Measurements from ENCODE around the gene CYTH2. TPM values are rescaled to one million over a fixed set of nuclear protein-coding genes. Genes with fewer than 3 reads are reported as not detected.

Gene CYTH2
- total RNA-seq, 3 donors from 2014 or later (not counting 1 experiment from before 2014, with no cell fraction given), result 38.5 to 44.1 (median 39.2) TPM

DNA sequence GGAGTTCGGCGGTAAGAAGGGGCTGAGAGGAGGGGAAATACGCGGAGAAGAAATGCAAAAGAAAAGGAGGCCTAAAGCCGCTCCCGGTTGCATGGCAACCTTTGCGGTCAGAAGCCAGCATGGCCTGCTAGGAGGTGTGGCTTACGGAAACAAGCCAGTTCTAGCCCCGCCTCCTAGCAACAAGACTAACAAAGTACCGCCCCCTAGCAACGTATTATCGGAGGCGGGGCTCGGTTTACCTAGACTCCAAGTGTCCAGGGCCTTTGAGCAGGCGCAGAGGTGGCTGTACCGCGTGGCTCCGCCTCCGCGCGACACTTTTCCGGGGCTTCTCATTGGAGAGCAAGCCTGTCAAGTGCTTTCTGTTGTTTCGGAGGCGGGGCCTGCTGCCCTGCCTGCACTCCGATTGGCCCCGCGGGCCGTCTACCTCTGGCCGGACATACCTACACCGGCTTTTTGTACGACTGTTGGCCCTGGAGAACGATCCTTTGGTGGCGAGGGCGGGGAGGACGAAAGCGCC is 339 bp upstream of the CYTH2 start:
- DNase-seq, result peak; percentile 99 to 100
- intact Hi-C loops (cut with micrococcal nuclease), result loop anchor here (2.0 kb wide), 2 partner anchors 24 to 136 kb away; no protein-coding TSS in a partner anchor
- Histone ChIP-seq H3K4me3 (ENCODE audit: low read length) (peak overlapping the region; percentile 92), H3K27ac (ENCODE audit: low read length) (peak overlapping the region; percentile 77), H3K27me3 (ENCODE audit: control insufficient read depth, insufficient read depth, low read length) (no peaks in the 10 kb centered on the region), H3K9me3 (ENCODE audit: control insufficient read depth, insufficient read depth, low read length) (no peaks in the 10 kb centered on the region), H3K36me3 (ENCODE audit: control insufficient read depth, insufficient read depth, low read length) (peaks cover 25% of the 10 kb centered on the region), H3K4me1 (ENCODE audit: control insufficient read depth, insufficient read depth, low read length) (peaks cover 25% of the 10 kb centered on the region)
- under 1% methylated on average over 36 of the region's 36 CpGs for WGBS (ENCODE audit: insufficient coverage)
- ATAC-seq, result peak; percentile 88 to 97 (median 88)
- peak overlapping the region; percentile 84 to 88 for H3K27ac Mint-ChIP-seq
- H3K4me1 Mint-ChIP-seq, result peaks cover 6 to 47% of the 10 kb centered on the region in 2 donors
- H3K9me3 Mint-ChIP-seq, result no peaks in the 10 kb centered on the region
- H3K36me3 Mint-ChIP-seq, result no peaks in the 10 kb centered on the region
- peak overlapping the region; percentile 97 for H3K4me3 Mint-ChIP-seq
- TF ChIP-seq CTCF (IDR thresholded peaks at IDR 0.05), result no peak
- no peaks in the 10 kb centered on the region for H3K27me3 Mint-ChIP-seq (ENCODE audit: low read depth in 2 of 2)

DNA sequence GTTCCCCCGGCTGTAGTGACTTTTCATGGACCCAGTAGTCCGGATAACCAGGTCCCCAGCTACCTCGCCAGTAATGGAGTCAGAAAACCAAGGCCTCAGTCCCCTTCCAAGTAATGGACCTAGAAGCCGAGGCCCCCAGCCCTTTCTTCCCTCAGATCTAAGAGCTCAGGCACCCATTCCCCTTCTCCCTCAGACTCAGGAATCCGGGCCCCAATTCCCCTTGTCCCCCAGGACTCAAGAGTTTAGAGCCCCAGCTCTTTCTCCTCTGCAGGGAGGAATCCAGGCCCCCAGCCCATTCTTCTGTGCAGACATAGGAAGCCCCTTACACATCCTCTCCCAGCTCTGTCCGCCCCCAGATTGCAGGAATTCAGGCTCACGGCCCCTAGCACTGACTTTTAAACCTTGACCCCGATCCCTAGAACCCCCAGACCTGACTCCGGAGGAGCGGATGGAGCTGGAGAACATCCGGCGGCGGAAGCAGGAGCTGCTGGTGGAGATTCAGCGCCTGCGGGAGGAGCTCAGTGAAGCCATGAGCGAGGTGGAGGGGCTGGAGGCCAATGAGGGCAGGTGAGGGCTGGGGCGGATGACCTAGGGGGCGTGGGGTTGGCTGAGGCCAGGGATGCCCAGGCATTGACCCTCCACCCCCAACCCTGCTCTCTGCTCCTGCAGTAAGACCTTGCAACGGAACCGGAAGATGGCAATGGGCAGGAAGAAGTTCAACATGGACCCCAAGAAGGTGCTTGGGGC is 938 bp downstream of the CYTH2 start:
- Mint-ChIP-seq H3K4me3 (peak overlapping the region; percentile 97), H3K9me3 (no peaks in the 10 kb centered on the region), H3K4me1 (peaks cover 14 to 57% of the 10 kb centered on the region in 2 donors), H3K27ac (peak overlapping the region; percentile 31 to 88), H3K36me3 (no peaks in the 10 kb centered on the region), H3K27me3 (ENCODE audit: low read depth in 2 of 2) (no peaks in the 10 kb centered on the region)
- H3K4me1 ChIP-seq (ENCODE audit: control insufficient read depth, insufficient read depth, low read length), result peaks cover 38% of the 10 kb centered on the region
- intact Hi-C loops (cut with micrococcal nuclease), result loop anchor here (2.0 kb wide), 2 partner anchors 23 to 137 kb away; no protein-coding TSS in a partner anchor
- peaks cover 35% of the 10 kb centered on the region for H3K36me3 ChIP-seq (ENCODE audit: control insufficient read depth, insufficient read depth, low read length)
- WGBS (ENCODE audit: insufficient coverage), result 74% methylated on average over 20 of the region's 20 CpGs
- DNase-seq (no peak), ATAC-seq (no peak)
- TF ChIP-seq CTCF (IDR thresholded peaks at IDR 0.05), result no peak
- peak overlapping the region; percentile 8 for H3K27ac ChIP-seq (ENCODE audit: low read length)
- no peaks in the 10 kb centered on the region for H3K9me3 ChIP-seq (ENCODE audit: control insufficient read depth, insufficient read depth, low read length)
- H3K4me3 ChIP-seq (ENCODE audit: low read length), result peak overlapping the region; percentile 92
- H3K27me3 ChIP-seq (ENCODE audit: control insufficient read depth, insufficient read depth, low read length), result no peaks in the 10 kb centered on the region

GRCh38 chr19:48470856-48471255 is 1.7 kb downstream of the CYTH2 start:
- intact Hi-C loops (cut with micrococcal nuclease), result no loop called here

More at GRCh38 chr19:48470856-48471255, 1.7 kb downstream of the CYTH2 start:
- Mint-ChIP-seq H3K36me3 (no peaks in the 10 kb centered on the region), H3K27ac (peak overlapping the region in 1 of 2 donors; percentile 4), H3K27me3 (ENCODE audit: low read depth in 2 of 2) (no peaks in the 10 kb centered on the region), H3K4me1 (peaks cover 14 to 65% of the 10 kb centered on the region in 2 donors), H3K9me3 (no peaks in the 10 kb centered on the region), H3K4me3 (peak overlapping the region; percentile 26)
- Histone ChIP-seq H3K4me1 (ENCODE audit: control insufficient read depth, insufficient read depth, low read length) (peaks cover 39% of the 10 kb centered on the region), H3K27ac (ENCODE audit: low read length) (no peak overlapping the region), H3K36me3 (ENCODE audit: control insufficient read depth, insufficient read depth, low read length) (peaks cover 41% of the 10 kb centered on the region), H3K27me3 (ENCODE audit: control insufficient read depth, insufficient read depth, low read length) (no peaks in the 10 kb centered on the region), H3K4me3 (ENCODE audit: low read length) (no peak overlapping the region), H3K9me3 (ENCODE audit: control insufficient read depth, insufficient read depth, low read length) (no peaks in the 10 kb centered on the region)
- TF ChIP-seq CTCF (IDR thresholded peaks at IDR 0.05), result no peak
- WGBS (ENCODE audit: insufficient coverage), result 98% methylated on average over 10 of the region's 10 CpGs
- no peak for ATAC-seq
- DNase-seq, result no peak
